ENCODE results near the gene FAM234B.

Gene FAM234B

GRCh38 chr12:13091832-13092231 is 47.7 kb downstream of the FAM234B start:
- DNase-seq (ENCODE audit: low read depth in 2 of 2) = no peak

- no peak for DNase-seq (ENCODE audit: low read depth in 2 of 2)
These were observed 49.1 kb downstream of the FAM234B start for GRCh38 chr12:13093191-13093847.

- no peak for DNase-seq (ENCODE audit: low read depth in 2 of 2)
These were observed 49.7 kb downstream of the FAM234B start for GRCh38 chr12:13093848-13094220.

- no peak for DNase-seq (ENCODE audit: low read depth in 2 of 2)
These were observed 50.2 kb downstream of the FAM234B start for GRCh38 chr12:13094367-13094766.

- no peak for DNase-seq (ENCODE audit: low read depth in 2 of 2)
These were observed 51.2 kb downstream of the FAM234B start for GRCh38 chr12:13095266-13095995.

- no peak for DNase-seq (ENCODE audit: low read depth in 2 of 2)
These were observed 53.4 kb downstream of the FAM234B start for GRCh38 chr12:13097491-13098011.

- no peak for DNase-seq (ENCODE audit: low read depth in 2 of 2)
These were observed 55.1 kb downstream of the FAM234B start for GRCh38 chr12:13099066-13099843.

GRCh38 chr12:13099844-13100604 is 55.8 kb downstream of the FAM234B start:
- no peak for DNase-seq (ENCODE audit: low read depth in 2 of 2)

- no peak for DNase-seq (ENCODE audit: low read depth in 2 of 2)
These were observed 56.4 kb downstream of the FAM234B start for GRCh38 chr12:13100605-13100881.

- peak; percentile 69 to 72 for DNase-seq (ENCODE audit: low read depth in 2 of 2)
These were observed 56.9 kb downstream of the FAM234B start for GRCh38 chr12:13100882-13101769.

GRCh38 chr12:13101821-13102375 is 57.7 kb downstream of the FAM234B start:
- no peak for DNase-seq (ENCODE audit: low read depth in 2 of 2)

GRCh38 chr12:13102461-13103195 is 58.4 kb downstream of the FAM234B start:
- no peak for DNase-seq (ENCODE audit: low read depth in 2 of 2)

- no peak for DNase-seq (ENCODE audit: low read depth in 2 of 2)
These were observed 59.3 kb downstream of the FAM234B start, which contains the start of gene GSG1 for GRCh38 chr12:13103391-13104033. Gene GSG1 (minus strand): TSS chr12:13103667. CDS start chr12:13103512, 155 bp downstream.

GRCh38 chr12:13104409-13104808 is 60.2 kb downstream of the FAM234B start:
- no peak for DNase-seq (ENCODE audit: low read depth in 2 of 2)

GRCh38 chr12:13105781-13106180 is 61.6 kb downstream of the FAM234B start:
- no peak for DNase-seq (ENCODE audit: low read depth in 2 of 2)

GRCh38 chr12:13106666-13107065 is 62.5 kb downstream of the FAM234B start:
- no peak for DNase-seq (ENCODE audit: low read depth in 2 of 2)

- no peak for DNase-seq (ENCODE audit: low read depth in 2 of 2)
These were observed 68.8 kb downstream of the FAM234B start for GRCh38 chr12:13112968-13113367.

GRCh38 chr12:13114251-13115052 is 70.3 kb downstream of the FAM234B start:
- no peak for DNase-seq (ENCODE audit: low read depth in 2 of 2)
